TTC549 (cell line): ENCODE results near the gene SLC45A2.
"Not testable (repeated sequence)": the region's sequence is repeated elsewhere in the genome, so short reads cannot be mapped to it uniquely, and the experiment has no call there.

ENCODE experiments used
- FAIRE-seq: peaks from 2 replicates; lab custom pipeline; 2012; peaks lifted over from hg19 to GRCh38; lab: Jason Lieb, UNC

Gene SLC45A2

GRCh38 chr5:33921002-33921401 lies 63.5 kb downstream of the SLC45A2 start:
- no peak for FAIRE-seq

GRCh38 chr5:33914844-33915243 lies 69.6 kb downstream of the SLC45A2 start:
- not testable (repeated sequence) for FAIRE-seq

GRCh38 chr5:33906248-33906647 lies 78.2 kb downstream of the SLC45A2 start:
- not testable (repeated sequence) for FAIRE-seq

DNA sequence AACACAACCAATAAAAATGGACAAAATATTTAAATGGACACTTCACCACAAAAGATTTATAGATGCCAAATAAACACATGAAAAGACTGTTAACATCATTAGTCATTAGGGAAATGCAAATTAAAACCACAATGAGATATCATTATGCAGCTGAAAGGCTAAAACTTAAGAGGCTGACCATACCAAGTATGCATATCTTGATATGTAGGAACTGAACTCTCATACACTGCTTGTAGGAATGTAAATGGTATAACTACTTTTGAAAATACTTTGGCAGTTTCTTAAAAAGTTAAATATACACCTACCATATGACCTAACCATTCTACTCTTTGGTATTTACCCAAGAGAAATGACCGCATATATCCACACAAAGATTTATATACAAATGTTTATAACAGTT lies 79.1 kb downstream of the SLC45A2 start:
- no peak for FAIRE-seq

DNA sequence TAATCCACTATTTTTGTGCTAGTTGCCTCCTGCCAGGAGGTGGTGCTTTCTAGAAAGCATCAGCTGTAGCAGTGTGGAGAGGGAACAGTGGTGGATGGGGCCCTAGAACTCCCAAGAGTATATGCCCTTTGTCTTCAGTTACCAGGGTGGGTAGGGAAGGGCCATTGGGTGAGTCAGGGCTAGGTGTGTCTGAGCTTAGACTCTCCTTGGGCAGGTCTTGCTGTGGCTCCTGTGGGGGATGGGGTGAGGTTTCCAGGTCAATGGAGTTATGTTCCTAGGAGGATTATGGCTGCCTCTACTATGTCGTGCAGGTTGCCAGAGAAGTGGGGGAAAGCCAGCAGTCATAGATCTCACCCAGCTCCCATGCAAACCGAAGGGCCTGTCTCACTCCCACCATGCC lies 81.4 kb downstream of the SLC45A2 start:
- no peak for FAIRE-seq

GRCh38 chr5:33901156-33901555 lies 83.3 kb downstream of the SLC45A2 start:
- FAIRE-seq = no peak
